GM10266 (cell line): ENCODE measurements around the gene SCMH1.

Experiments used
- DNase-seq: peaks from one replicate; pipeline ENCODE4 v3.0.0; 2012; ENCODE audit errors: extremely low spot score
- CTCF ChIP-seq: IDR thresholded peaks from 2 replicates; pipeline ENCODE4 v1.5.1; 2012; ENCODE audit warnings: mild to moderate bottlenecking, low read depth; ENCODE audit not compliant: control insufficient read depth, insufficient read depth; ENCODE audit errors: missing control alignments

SCMH1 gene

GRCh38 chr1:41175546-41175945 is 66.6 kb downstream of the SCMH1 start:
- no peak for TF ChIP-seq CTCF
- no peak for DNase-seq

- DNase-seq, result no peak
- TF ChIP-seq CTCF, result no peak
Observed at GRCh38 chr1:41174170-41174569, 67.9 kb downstream of the SCMH1 start.

DNA sequence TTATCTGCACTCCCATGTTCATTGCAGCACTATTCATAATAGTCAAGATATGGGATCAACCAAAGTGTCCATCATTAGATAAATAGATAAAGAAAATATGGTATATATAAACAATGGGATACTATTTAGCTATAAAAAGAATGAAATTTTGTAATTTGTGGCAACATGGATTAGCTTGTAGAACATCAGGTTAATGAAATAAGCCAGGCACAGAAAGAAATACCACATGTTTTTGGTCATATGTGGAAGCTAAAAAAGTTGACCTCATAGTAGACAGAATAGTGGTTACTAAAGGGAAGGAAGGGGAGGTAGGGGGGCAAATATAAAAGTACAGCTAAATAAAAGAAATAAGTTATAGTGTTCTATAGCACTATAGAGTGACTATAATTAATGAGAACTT is 68.5 kb downstream of the SCMH1 start:
- no peak for TF ChIP-seq CTCF
- DNase-seq, result no peak

DNA sequence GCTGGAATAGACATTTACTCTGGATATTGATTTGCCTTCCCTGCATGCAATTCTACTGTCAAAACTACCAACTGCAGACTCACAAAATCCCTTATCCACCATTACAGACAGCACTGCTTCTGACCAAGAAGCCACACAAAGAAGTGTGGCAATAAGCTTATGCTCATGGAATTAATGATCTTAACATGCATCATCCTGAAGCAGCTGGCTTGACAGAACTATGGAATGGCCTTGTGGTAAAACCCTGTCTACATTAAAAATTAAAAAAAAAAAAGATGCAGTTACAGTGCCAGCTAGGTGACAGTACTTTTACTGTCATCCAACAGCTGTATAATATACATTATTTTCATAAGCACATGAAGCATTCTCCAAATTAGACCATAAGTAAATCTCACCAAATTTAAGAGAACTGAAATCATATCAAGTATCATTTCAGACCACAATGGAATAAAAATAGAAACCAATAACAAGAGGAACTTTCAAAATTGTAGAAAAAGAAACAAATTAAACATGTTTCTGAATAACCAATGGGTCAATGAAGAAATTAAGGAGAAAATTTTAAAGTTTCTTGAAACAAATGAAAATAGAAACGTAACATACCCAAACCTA is 70.7 kb downstream of the SCMH1 start:
- DNase-seq, result no peak
- TF ChIP-seq CTCF, result no peak

DNA sequence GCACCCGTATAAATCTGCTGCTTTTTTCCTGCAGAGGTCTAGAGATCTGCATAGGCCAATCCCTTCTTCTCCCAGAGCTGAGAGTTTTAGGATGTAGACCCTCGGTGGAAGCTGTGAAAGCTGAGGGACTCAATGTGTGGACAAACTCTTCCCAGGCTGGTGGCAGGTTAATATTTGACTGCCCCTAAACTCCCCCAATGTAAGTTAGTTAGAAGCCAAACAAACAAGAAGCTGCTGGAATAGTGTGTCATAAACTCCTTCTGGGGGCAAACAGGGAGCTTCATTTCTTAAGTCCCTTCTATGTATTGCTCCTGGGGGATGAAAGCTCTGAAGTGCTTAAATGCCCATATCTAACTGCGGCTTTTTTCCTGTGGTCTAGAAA is 72.3 kb downstream of the SCMH1 start:
- no peak for TF ChIP-seq CTCF
- no peak for DNase-seq

DNA sequence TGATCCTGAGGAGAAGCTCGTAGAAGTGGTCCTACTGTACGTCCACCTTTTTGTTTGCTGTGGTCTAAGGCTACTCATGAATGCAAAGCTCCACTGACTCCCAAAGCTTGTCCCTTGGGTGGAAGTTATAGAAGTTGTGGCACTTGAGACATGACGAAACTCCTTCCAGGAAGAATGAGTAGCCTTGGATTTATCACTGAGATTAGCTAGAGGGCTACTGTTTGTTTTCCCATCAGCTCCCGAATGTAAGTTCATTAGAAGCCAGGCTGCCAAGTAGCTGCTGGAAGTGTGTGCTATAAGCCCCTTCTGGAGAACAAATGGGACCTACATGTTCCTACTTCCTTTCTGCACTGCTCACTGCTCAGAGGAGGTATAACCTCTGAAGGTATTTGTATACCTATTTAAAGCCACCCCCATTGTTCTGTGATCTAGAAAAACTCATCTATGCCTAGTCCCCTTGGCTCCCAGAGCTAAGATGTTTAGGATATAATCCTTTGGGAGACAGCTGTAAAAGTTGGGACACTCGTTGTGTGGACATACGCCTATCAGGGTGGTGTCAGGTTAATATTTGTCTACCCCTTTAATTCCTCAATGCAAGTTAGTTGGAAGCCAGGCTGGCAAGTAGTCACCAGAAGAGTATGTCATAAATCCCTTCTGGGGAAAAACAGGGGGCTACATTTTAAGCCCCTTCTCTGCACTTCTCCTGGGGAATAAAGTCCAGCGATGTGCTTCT is 72.9 kb downstream of the SCMH1 start:
- DNase-seq, result no peak
- TF ChIP-seq CTCF, result no peak

GRCh38 chr1:41167667-41168066 is 74.4 kb downstream of the SCMH1 start:
- TF ChIP-seq CTCF, result no peak

More at GRCh38 chr1:41167667-41168066, 74.4 kb downstream of the SCMH1 start:
- no peak for DNase-seq
